NB4 (cell line): ENCODE measurements around the gene WHAMM.

Source experiments
- DNase-seq: peaks from one replicate; pipeline ENCODE4 v3.0.0; 2010; ENCODE audit warnings: low read depth
- H3K4me3 ChIP-seq: one replicate; pipeline ENCODE4 v1.5.1; 2011; ENCODE audit warnings: mild to moderate bottlenecking, low read depth, low read length, moderate library complexity
- MAX ChIP-seq: IDR thresholded peaks from 2 replicates; pipeline ENCODE4 v1.6.1; 2011; ENCODE audit warnings: low read depth, low read length
- MYC ChIP-seq: IDR thresholded peaks from 2 replicates; pipeline ENCODE4 v1.6.1; 2011; ENCODE audit warnings: low read depth, low read length
- POLR2A ChIP-seq: IDR thresholded peaks from 2 replicates; pipeline ENCODE4 v1.6.1; 2011; ENCODE audit warnings: mild to moderate bottlenecking; ENCODE audit not compliant: insufficient read length; ENCODE audit errors: extremely low read depth
- TF ChIP-seq, protein P1 (sequence below): IDR thresholded peaks from one replicate; pipeline ENCODE4 v1.5.1; 2012; ENCODE audit warnings: low read depth, low read length

WHAMM gene

GRCh38 chr15:82781349-82781748, 28.1 kb upstream of the WHAMM start:
- no peak for DNase-seq
- no peak overlapping the region for H3K4me3 ChIP-seq
- TF ChIP-seq POLR2A, result no peak
- TF ChIP-seq MYC, result no peak
- TF ChIP-seq, protein P1, sequence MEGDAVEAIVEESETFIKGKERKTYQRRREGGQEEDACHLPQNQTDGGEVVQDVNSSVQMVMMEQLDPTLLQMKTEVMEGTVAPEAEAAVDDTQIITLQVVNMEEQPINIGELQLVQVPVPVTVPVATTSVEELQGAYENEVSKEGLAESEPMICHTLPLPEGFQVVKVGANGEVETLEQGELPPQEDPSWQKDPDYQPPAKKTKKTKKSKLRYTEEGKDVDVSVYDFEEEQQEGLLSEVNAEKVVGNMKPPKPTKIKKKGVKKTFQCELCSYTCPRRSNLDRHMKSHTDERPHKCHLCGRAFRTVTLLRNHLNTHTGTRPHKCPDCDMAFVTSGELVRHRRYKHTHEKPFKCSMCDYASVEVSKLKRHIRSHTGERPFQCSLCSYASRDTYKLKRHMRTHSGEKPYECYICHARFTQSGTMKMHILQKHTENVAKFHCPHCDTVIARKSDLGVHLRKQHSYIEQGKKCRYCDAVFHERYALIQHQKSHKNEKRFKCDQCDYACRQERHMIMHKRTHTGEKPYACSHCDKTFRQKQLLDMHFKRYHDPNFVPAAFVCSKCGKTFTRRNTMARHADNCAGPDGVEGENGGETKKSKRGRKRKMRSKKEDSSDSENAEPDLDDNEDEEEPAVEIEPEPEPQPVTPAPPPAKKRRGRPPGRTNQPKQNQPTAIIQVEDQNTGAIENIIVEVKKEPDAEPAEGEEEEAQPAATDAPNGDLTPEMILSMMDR, result no peak
- TF ChIP-seq MAX, result no peak

GRCh38 chr15:82788496-82788895, 20.9 kb upstream of the WHAMM start:
- TF ChIP-seq POLR2A, result no peak
- TF ChIP-seq, protein P1, result no peak
- TF ChIP-seq MAX, result no peak
- no peak for TF ChIP-seq MYC
- no peak for DNase-seq
- H3K4me3 ChIP-seq, result no peak overlapping the region

GRCh38 chr15:82789491-82789890, 19.9 kb upstream of the WHAMM start:
- no peak overlapping the region for H3K4me3 ChIP-seq
- DNase-seq, result no peak
- TF ChIP-seq MYC (no peak), POLR2A (no peak), MAX (no peak)
- TF ChIP-seq, protein P1, result no peak

- TF ChIP-seq MYC (no peak), MAX (no peak), POLR2A (no peak)
- TF ChIP-seq, protein P1, result no peak
These were observed 19.1 kb upstream of the WHAMM start for GRCh38 chr15:82790321-82790720.

DNA sequence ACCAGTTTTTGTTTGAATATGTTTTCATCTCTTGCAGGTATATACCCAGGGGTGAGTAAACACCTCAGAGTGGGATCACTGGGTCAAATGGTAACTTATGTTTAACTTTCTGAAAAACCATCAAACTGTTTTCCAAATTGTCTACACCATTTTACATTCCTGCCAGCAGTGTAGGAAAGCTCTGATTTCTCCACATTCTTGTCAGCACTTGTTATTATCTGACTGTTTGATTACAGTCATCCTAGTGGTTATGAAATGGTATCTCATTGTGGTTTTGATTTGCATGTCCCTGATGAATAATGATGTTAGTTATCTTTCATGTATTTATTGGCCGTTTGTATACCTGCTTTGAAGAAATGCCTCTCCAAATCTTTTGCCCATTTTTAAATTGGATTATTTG, 17.4 kb upstream of the WHAMM start:
- TF ChIP-seq, protein P1, result no peak
- TF ChIP-seq MAX (no peak), POLR2A (no peak), MYC (no peak)
- no peak for DNase-seq
- H3K4me3 ChIP-seq, result no peak overlapping the region

More at GRCh38 chr15:82790321-82790720, 19.1 kb upstream of the WHAMM start:
- DNase-seq, result no peak
- no peak overlapping the region for H3K4me3 ChIP-seq

GRCh38 chr15:82793737-82794136, 15.7 kb upstream of the WHAMM start:
- H3K4me3 ChIP-seq, result no peak overlapping the region
- no peak for TF ChIP-seq POLR2A
- TF ChIP-seq, protein P1, result no peak
- TF ChIP-seq MAX, result no peak
- TF ChIP-seq MYC, result no peak
- DNase-seq, result no peak
